Vagina (tissue), 2 donors: ENCODE measurements around the gene ELAVL4.

Experiments used
- CTCF ChIP-seq, 3 experiments: fragments of 450-650 bp in 2 of 3; fragments of 200-600 bp in 1 of 3; sonication (generic) in 1 of 3; IDR thresholded peaks; one replicate each; pipeline ENCODE4 v1.5.1; 2017 to 2019; ENCODE audit warnings: antibody characterized with exemption in 3 of 3, mild to moderate bottlenecking in 2 of 3, moderate library complexity in 2 of 3
- POLR2A ChIP-seq, 2 donors: fragments of 450-650 bp; IDR thresholded peaks; one replicate each; pipeline ENCODE4 v1.6.1; 2017; ENCODE audit warnings: antibody characterized with exemption in 2 of 2, mild to moderate bottlenecking in 2 of 2, moderate library complexity in 2 of 2

- TF ChIP-seq CTCF (IDR thresholded peaks at IDR 0.05) (no peak), POLR2A (IDR thresholded peaks at IDR 0.05) (no peak)
Observed at GRCh38 chr1:50105433-50105832, 3.3 kb upstream of the ELAVL4 start.
